GF-D8 (cell line): ENCODE data around the gene CRACR2B.

Experiments
- DNase-seq: peaks from one replicate; lab custom pipeline; 2025; lab: John Stamatoyannopoulos, UW

The CRACR2B gene

GRCh38 chr11:827146-827896 lies 398 bp upstream of the CRACR2B start:
- peak; percentile 32 for DNase-seq

GRCh38 chr11:828506-829175 lies 922 bp downstream of the CRACR2B start:
- DNase-seq: no peak

GRCh38 chr11:829176-829846 lies 1.6 kb downstream of the CRACR2B start:
- peak; percentile 7 for DNase-seq

- DNase-seq: no peak
These were observed 2.2 kb downstream of the CRACR2B start for GRCh38 chr11:829847-830294.

DNA sequence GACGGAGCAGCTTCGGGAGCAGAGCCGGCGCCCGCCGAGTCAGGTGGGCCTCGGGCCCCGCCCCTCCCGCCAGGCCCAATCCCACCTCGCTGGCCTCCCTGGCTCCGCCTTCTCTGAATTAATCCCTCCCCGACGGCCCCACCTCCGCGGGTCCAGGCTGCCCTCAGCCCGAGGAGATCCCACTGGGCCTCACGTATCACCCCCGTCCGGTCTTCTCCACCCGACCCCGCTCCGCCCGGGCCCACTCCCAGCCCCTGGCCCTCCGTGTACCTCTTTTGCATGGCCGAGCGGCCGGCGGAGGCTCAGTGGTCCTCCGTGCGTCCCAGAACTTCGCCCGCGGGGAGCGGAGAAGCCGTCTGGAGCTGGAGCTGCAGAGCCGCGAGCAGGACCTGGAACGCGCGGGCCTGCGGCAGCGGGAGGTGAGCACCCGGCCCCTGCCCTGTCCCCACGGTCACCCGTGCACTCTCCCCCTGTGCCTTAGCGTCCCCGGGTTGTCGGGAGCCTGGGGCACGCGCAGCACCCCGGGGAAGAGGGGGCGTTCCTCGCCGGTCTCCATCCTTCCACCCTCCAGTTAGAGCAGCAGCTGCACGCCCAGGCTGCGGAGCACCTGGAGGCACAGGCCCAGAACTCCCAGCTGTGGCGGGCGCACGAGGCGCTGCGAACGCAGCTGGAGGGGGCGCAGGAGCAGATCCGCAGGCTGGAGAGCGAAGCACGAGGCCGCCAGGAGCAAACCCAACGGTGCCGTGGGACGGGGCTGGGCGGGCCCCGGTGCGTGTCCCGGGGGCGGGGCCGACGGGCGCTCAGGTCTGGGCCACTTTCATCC lies 2.8 kb downstream of the CRACR2B start:
- no peak for DNase-seq

DNA sequence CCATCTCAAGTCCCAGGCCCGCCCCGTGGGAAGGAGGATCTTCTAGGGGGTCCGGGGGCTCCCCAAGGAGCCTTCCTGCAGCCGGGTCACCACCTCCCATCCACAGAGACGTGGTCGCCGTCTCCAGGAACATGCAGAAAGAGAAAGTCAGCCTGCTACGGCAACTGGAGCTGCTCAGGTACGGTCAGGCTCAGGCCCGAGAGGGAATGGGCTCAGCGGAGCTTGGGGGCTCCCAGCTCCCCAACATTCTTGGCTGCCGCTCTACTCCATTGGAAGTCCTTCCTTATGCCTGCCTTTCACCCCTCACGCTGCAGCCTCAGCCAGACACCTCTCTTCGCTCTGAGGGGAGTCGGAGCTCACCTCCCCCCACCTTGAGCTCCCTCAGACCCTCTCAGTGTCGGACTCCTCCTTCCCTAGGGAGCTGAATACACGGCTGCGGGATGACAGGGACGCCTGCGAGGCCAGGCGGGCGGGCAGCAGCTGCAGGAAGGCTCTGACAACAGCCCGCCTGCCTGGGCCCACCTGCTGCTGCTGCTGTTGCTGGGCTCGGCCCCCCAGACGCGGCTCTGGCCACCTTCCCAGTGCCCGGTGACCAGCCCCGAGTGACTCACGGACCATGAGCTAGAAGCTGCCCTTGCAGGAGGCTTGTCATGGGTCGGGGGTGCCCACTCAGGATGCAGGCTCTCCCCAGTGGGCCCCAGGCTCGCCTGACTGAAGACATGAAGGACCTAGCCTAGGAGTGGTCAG lies 3.6 kb downstream of the CRACR2B start:
- no peak for DNase-seq

- no peak for DNase-seq
These were observed 4.3 kb downstream of the CRACR2B start for GRCh38 chr11:831961-832528.

GRCh38 chr11:832529-833113 lies 4.9 kb downstream of the CRACR2B start, which contains the start of gene CD151:
Gene CD151, plus strand, starts transcription at chr11:832952. Its CDS starts 3,118 bp downstream, at chr11:836070.
- DNase-seq: no peak

DNA sequence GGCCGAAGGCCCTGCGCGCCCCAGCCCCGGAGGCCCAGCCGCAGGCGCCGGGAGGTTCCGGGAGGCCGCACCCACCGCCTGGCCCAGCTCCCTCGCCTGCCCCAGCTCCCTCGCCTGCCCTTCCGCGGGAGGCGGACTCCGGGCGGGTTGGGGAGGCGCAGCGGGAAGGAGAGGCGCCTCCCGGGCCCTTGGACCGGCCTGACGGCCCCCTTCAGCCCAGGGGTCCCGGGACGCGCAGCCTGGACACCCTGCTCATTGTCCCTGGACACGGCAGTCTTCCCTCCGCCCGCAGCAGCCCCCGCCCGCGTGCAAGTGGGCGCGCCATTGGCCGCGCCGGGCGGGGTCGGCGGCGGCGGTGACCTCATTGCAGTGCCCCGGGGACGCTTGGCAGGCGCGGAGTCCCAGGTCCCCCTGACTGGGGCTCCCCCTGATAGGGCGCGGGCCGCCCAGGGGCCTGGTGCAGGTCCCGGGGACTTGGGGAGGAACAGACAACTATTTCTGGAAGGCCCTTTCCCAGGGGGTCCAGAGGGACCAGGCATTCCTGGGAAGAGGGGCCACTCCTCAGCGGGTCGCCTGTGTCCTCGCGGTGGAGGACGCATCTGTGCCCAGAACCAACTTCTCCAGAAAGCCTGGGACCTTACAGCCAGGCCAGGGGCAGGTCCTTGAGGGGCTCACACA lies 5.5 kb downstream of the CRACR2B start:
- DNase-seq: no peak

- DNase-seq: no peak
These were observed 6.2 kb downstream of the CRACR2B start for GRCh38 chr11:833849-834311.

GRCh38 chr11:834371-835316 lies 6.9 kb downstream of the CRACR2B start:
- DNase-seq: no peak

- DNase-seq: no peak
These were observed 8.6 kb downstream of the CRACR2B start for GRCh38 chr11:836274-836673.

GRCh38 chr11:836700-837099 lies 9.0 kb downstream of the CRACR2B start:
- no peak for DNase-seq

- no peak for DNase-seq
These were observed 9.7 kb downstream of the CRACR2B start for GRCh38 chr11:837189-837989.

- no peak for DNase-seq
These were observed 10.2 kb downstream of the CRACR2B start for GRCh38 chr11:837990-838307.

- DNase-seq: no peak
These were observed 10.9 kb downstream of the CRACR2B start for GRCh38 chr11:838441-839279.

DNA sequence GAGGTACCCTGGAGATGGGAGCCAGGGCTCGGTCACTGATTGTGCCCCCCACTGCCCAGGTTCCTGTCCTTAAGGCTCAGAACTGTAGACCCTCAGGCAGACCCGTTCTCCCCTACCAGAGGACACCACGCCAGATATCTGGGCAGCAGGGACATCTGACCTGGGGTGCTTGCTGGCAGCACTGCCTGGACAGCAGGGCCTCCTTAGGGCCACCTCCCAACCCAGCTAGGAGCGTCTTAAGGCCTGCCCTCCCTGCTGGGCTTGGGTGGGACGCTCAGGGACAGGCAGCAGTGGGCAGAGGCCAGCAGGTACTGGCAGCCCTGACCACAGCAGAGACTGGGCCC lies 11.5 kb downstream of the CRACR2B start:
- no peak for DNase-seq
